Measurements from ENCODE around the gene KCNJ15. TPM values are rescaled to one million over a fixed set of nuclear protein-coding genes. Genes with fewer than 3 reads are reported as not detected.
A peak's percentile ranks its signal among the peaks of the same experiment; 100 is the strongest.

The KCNJ15 gene
- total RNA-seq, 1 experiment from 2014 or later = 0.13 TPM

DNA sequence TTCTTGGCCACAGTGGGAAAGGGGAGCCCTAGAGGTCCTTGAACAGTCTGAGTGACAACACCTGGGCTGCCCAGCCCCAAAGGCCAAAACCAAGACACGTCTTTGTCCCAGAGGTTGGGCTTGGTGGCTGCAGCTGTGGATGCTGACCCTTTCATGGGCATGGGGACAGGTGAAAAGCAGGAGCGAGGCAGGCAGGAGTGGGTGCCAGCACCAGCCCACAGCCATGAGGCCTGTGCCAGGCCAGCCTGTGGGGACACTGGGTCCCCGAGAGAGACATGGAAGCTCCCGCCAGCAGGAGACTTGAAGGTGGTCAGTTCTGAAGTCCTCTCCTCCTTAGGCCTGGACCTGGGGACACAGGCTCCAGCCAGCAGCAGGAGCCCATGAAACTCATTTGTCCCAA, 98.6 kb downstream of the KCNJ15 start:
- Histone ChIP-seq H3K27ac (ENCODE audit: low read length) (no peak overlapping the region), H3K4me3 (ENCODE audit: low read depth in 2 of 2, low read length in 2 of 2) (no peak overlapping the region), H3K27me3 (ENCODE audit: control insufficient read depth, insufficient read depth, low read length) (no peaks in the 10 kb centered on the region), H3K9me3 (ENCODE audit: control insufficient read depth, insufficient read depth, low read depth, low read length) (no peaks in the 10 kb centered on the region), H3K36me3 (ENCODE audit: control insufficient read depth, insufficient read depth, low read length) (no peaks in the 10 kb centered on the region), H3K4me1 (ENCODE audit: control insufficient read depth, insufficient read depth, low read length) (no peaks in the 10 kb centered on the region)
- TF ChIP-seq POLR2AphosphoS5 (IDR thresholded peaks at IDR 0.05; ENCODE audit: low read depth, low read length) (no peak), SIN3A (IDR thresholded peaks at IDR 0.05; ENCODE audit: borderline replicate concordance, insufficient read depth, low read depth, low read length) (no peak), TCF7L2 (IDR thresholded peaks at IDR 0.05; ENCODE audit: low read depth, low read length) (no peak)
- TF ChIP-seq, protein P1, sequence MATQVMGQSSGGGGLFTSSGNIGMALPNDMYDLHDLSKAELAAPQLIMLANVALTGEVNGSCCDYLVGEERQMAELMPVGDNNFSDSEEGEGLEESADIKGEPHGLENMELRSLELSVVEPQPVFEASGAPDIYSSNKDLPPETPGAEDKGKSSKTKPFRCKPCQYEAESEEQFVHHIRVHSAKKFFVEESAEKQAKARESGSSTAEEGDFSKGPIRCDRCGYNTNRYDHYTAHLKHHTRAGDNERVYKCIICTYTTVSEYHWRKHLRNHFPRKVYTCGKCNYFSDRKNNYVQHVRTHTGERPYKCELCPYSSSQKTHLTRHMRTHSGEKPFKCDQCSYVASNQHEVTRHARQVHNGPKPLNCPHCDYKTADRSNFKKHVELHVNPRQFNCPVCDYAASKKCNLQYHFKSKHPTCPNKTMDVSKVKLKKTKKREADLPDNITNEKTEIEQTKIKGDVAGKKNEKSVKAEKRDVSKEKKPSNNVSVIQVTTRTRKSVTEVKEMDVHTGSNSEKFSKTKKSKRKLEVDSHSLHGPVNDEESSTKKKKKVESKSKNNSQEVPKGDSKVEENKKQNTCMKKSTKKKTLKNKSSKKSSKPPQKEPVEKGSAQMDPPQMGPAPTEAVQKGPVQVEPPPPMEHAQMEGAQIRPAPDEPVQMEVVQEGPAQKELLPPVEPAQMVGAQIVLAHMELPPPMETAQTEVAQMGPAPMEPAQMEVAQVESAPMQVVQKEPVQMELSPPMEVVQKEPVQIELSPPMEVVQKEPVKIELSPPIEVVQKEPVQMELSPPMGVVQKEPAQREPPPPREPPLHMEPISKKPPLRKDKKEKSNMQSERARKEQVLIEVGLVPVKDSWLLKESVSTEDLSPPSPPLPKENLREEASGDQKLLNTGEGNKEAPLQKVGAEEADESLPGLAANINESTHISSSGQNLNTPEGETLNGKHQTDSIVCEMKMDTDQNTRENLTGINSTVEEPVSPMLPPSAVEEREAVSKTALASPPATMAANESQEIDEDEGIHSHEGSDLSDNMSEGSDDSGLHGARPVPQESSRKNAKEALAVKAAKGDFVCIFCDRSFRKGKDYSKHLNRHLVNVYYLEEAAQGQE (IDR thresholded peaks at IDR 0.05; ENCODE audit: insufficient read depth in 1 of 2, low read depth in 2 of 2, low read length in 1 of 2) = no peak
- TF ChIP-seq, protein P2, sequence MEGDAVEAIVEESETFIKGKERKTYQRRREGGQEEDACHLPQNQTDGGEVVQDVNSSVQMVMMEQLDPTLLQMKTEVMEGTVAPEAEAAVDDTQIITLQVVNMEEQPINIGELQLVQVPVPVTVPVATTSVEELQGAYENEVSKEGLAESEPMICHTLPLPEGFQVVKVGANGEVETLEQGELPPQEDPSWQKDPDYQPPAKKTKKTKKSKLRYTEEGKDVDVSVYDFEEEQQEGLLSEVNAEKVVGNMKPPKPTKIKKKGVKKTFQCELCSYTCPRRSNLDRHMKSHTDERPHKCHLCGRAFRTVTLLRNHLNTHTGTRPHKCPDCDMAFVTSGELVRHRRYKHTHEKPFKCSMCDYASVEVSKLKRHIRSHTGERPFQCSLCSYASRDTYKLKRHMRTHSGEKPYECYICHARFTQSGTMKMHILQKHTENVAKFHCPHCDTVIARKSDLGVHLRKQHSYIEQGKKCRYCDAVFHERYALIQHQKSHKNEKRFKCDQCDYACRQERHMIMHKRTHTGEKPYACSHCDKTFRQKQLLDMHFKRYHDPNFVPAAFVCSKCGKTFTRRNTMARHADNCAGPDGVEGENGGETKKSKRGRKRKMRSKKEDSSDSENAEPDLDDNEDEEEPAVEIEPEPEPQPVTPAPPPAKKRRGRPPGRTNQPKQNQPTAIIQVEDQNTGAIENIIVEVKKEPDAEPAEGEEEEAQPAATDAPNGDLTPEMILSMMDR (IDR thresholded peaks at IDR 0.05) = no peak
- in situ Hi-C loops (cut with HindIII; ENCODE audit: low pct_unique_long_range_greater_than_20kb, low sequenced_read_pairs) = no loop called here
- no TSS peak for BruUV-seq (replicated peaks)
- POLR2A ChIA-PET = no interaction called here
- intact Hi-C loops (cut with micrococcal nuclease; ENCODE audit: unreplicated experiment) = loop anchor here (5.0 to 10.0 kb wide), 2 partner anchors 183 to 651 kb away; no protein-coding TSS in a partner anchor
- CTCF ChIA-PET = no interaction called here
- no peak for ATAC-seq
- no peak for DNase-seq (ENCODE audit: low read depth, low spot score)

DNA sequence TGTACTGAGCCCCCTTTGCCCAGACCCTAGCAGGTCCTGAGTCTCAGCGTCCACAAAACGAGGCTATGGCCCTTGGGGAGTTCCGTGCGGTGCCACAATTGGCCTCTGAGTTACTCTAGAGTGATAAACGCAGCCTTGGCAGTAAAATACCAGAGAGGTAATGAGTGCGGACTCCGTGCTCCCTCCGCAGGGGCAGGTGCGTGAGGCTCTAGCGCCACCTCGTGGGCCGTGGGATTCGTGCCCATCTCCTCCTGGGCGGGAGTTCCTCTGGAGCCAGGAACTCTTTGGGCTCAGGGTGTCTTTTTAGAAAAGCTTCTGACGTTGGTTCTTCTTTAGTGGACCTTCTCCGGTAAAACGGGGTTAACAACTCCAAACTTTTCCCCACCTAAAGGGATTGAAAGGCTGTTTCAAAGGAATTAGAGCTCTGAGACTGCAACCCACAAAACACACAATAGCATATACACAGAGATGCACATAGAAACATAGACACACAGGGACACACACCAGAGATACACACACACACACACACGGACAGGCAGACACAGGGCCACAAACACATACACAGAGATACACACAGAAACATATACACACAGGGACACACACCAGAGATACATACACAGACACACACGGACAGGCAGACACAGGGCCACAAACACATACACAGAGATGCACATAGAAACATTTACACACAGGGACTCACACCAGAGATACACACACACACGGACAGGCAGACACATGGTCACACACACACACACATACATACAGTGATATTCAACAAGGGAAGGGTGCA, 99.4 kb downstream of the KCNJ15 start:
- Histone ChIP-seq H3K4me1 (ENCODE audit: control insufficient read depth, insufficient read depth, low read length) (no peaks in the 10 kb centered on the region), H3K27ac (ENCODE audit: low read length) (no peak overlapping the region), H3K27me3 (ENCODE audit: control insufficient read depth, insufficient read depth, low read length) (no peaks in the 10 kb centered on the region), H3K36me3 (ENCODE audit: control insufficient read depth, insufficient read depth, low read length) (no peaks in the 10 kb centered on the region), H3K4me3 (ENCODE audit: low read depth in 2 of 2, low read length in 2 of 2) (no peak overlapping the region), H3K9me3 (ENCODE audit: control insufficient read depth, insufficient read depth, low read depth, low read length) (no peaks in the 10 kb centered on the region)
- DNase-seq (ENCODE audit: low read depth, low spot score) = no peak
- intact Hi-C loops (cut with micrococcal nuclease; ENCODE audit: unreplicated experiment) = loop anchor here (5.0 to 10.0 kb wide), 2 partner anchors 184 to 651 kb away; no protein-coding TSS in a partner anchor
- POLR2A ChIA-PET = no interaction called here
- no peak for TF ChIP-seq TCF7L2 (IDR thresholded peaks at IDR 0.05; ENCODE audit: low read depth, low read length)
- TF ChIP-seq, protein P2 (IDR thresholded peaks at IDR 0.05) = peak; percentile 93
- TF ChIP-seq POLR2AphosphoS5 (IDR thresholded peaks at IDR 0.05; ENCODE audit: low read depth, low read length) = no peak
- no peak for TF ChIP-seq SIN3A (IDR thresholded peaks at IDR 0.05; ENCODE audit: borderline replicate concordance, insufficient read depth, low read depth, low read length)
- TF ChIP-seq, protein P1 (IDR thresholded peaks at IDR 0.05; ENCODE audit: insufficient read depth in 1 of 2, low read depth in 2 of 2, low read length in 1 of 2) = no peak
- BruUV-seq (replicated peaks) = no TSS peak
- CTCF ChIA-PET = interaction anchor here (0.6 to 1.3 kb wide), 3 partner anchors 197 to 780 kb away, joined by 3 to 4 read pairs (median 4); no protein-coding TSS in a partner anchor
- peak; percentile 95 for ATAC-seq
- in situ Hi-C loops (cut with HindIII; ENCODE audit: low pct_unique_long_range_greater_than_20kb, low sequenced_read_pairs) = no loop called here
